ENCODE results near the gene DLGAP1.

GRCh38 chr18:3480827-3481573 is 974.1 kb downstream of the DLGAP1 start:
- TF ChIP-seq ZNF761 (CRISPR knock-in tag; conservative IDR thresholded peaks at IDR 0.05) (no peak), RAD21 (CRISPR knock-in tag; IDR thresholded peaks at IDR 0.05) (no peak), EZH2 (conservative IDR thresholded peaks at IDR 0.05; ENCODE audit: low read depth, low read length) (no peak), FOXP4 (CRISPR knock-in tag; IDR thresholded peaks at IDR 0.05) (no peak), IRX3 (CRISPR knock-in tag; IDR thresholded peaks at IDR 0.05; ENCODE audit: borderline replicate concordance, low read depth) (no peak), ZNF232 (CRISPR knock-in tag; IDR thresholded peaks at IDR 0.05; ENCODE audit: borderline replicate concordance) (no peak)

Measured in HepG2 (cell line).